IPS-11a (cell line): ENCODE results near the gene RASL11B.

ENCODE experiments used
- H3K4me3 ChIP-seq: one replicate; pipeline ENCODE4 v1.5.1; 2013; ENCODE audit warnings: low read depth, low read length, control low read depth

Gene RASL11B

GRCh38 chr4:52912608-52913007, 50.5 kb downstream of the RASL11B start:
- no peak overlapping the region for H3K4me3 ChIP-seq

DNA sequence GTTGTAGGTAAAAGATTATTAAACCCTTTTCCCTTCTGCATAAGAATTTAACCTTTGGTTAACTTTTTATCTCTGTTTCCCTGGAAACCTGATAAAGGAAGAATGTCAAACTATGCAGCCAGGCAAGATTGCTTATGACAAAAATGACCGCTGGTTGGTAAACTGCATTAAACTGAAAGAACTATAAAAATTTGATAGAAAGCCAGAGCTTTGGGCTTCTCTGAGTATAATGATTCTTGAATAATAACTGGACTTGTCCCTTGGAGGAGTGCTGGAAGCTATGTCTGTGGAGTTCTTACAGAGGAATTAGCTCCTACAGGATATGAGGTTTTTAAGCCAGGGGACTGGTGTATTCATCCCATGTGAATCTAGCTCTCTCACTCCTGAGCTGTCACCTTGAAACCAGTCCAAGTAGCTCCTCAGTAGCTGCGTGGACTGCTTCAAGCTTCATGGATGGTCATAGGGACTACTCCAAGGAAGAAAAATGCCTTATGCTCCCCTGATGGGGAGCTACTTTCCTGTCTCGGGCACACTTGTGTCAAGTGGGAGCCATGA, 52.0 kb downstream of the RASL11B start:
- no peak overlapping the region for H3K4me3 ChIP-seq

DNA sequence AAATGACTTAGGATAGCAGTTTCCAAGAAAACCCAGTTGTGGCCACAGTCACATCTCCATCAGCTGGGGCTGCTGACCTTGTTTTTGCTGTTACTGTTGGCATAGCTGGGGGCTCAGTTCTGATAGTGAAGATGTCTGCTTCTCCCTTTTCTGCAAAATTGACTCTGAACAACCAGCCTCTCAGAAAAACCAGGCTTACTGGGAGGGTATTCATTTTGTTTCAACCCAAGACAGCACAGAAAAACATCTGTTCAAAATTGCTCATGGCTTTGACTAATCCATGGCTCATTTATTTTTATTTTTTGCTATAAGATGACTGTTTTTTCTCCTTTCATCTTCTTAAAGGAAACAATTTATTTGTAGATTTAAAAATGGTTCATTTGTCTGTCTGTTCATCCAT, 53.1 kb downstream of the RASL11B start:
- no peak overlapping the region for H3K4me3 ChIP-seq

- H3K4me3 ChIP-seq: no peak overlapping the region
These were observed 53.7 kb downstream of the RASL11B start for GRCh38 chr4:52915730-52916300.
